Kidney (tissue), 14 donors: ENCODE measurements around the gene STEAP4. TPM values are rescaled to one million over a fixed set of nuclear protein-coding genes. Genes with fewer than 3 reads are reported as not detected.

Experiments used
- DNase-seq, 5 donors: peaks; one replicate each; pipeline ENCODE4 v3.0.0-alpha.2; 2013 to 2020
- FAIRE-seq: peaks from 2 replicates; lab custom pipeline; 2012; peaks lifted over from hg19 to GRCh38; lab: Jason Lieb, UNC
- H3K27ac ChIP-seq, 2 donors: one replicate each; pipeline ENCODE4 v1.7.0; 2013; ENCODE audit warnings: low read depth in 2 of 2, low read length in 2 of 2, inconsistent platforms in 1 of 2
- H3K27me3 ChIP-seq: one replicate; pipeline ENCODE4 v1.7.1; 2013; ENCODE audit warnings: low read length, inconsistent platforms; ENCODE audit not compliant: control insufficient read depth, insufficient read depth
- H3K36me3 ChIP-seq, 3 donors: one replicate each; pipeline versions ENCODE4 v1.7.0 to v1.7.1; 2013; ENCODE audit warnings: low read length in 3 of 3, control low read depth in 1 of 3, inconsistent platforms in 1 of 3; ENCODE audit not compliant: insufficient read depth in 3 of 3, control insufficient read depth in 2 of 3
- H3K4me1 ChIP-seq, 3 donors: one replicate each; pipeline versions ENCODE4 v1.7.0 to v1.7.1; 2013; ENCODE audit warnings: low read length in 3 of 3, inconsistent platforms in 1 of 3, low read depth in 1 of 3; ENCODE audit not compliant: control insufficient read depth in 2 of 3, insufficient read depth in 2 of 3
- H3K4me3 ChIP-seq, 3 donors: one replicate each; pipeline versions ENCODE4 v1.7.0 to v1.8.1; 2013; ENCODE audit warnings: low read length in 3 of 3, control low read depth in 1 of 3, inconsistent platforms in 1 of 3
- H3K9ac ChIP-seq, 3 donors: one replicate each; pipeline versions ENCODE4 v1.7.0 to v1.7.1; 2013; ENCODE audit warnings: low read length in 3 of 3, control low read depth in 1 of 3, inconsistent platforms in 1 of 3
- H3K9me3 ChIP-seq, 3 donors: one replicate each; pipeline versions ENCODE4 v1.7.0 to v1.7.1; 2013; ENCODE audit warnings: low read length in 3 of 3, control low read depth in 1 of 3, inconsistent platforms in 1 of 3; ENCODE audit not compliant: control insufficient read depth in 2 of 3, insufficient read depth in 1 of 3
- intact Hi-C: fragments of 100-400 bp; cut with DNase I; formaldehyde crosslinking; loops from one replicate; pipeline ENCODE4 v1.11.1; 2022
- polyA plus RNA-seq: library from polyadenylated mRNA; stranded (reverse); fragments of 350-450 nt; fragmentation: Illumina TruSeq; extraction: RNeasy Lipid Tissue Mini Kit (QIAGEN cat#74804); gene quantifications from one replicate; pipeline ENCODE4 v1.2.3, GENCODE V29; 2014; ENCODE audit warnings: low read depth, low replicate concordance; ENCODE audit not compliant: insufficient read depth
- total RNA-seq: library from RNA; stranded (reverse); fragmentation: NEBNext Ultra II Directional; extraction: Animal tissue kit (Norgen Biotek cat#: 25700); gene quantifications from one replicate; pipeline ENCODE4 v1.2.1, GENCODE V29; 2021
- TF ChIP-seq, protein P1 (sequence below): IDR thresholded peaks from 3 replicates; pipeline ENCODE4 v1.5.1; 2012; ENCODE audit warnings: mild to moderate bottlenecking, moderate library complexity, borderline replicate concordance; ENCODE audit not compliant: insufficient read depth; ENCODE audit errors: extremely low read depth
- donor health status: control.
- donor health status: control.
- donor health status: control.
- donor health status: control.
- donor health status: control.
- donor health status: DM: yes; HTN: yes; CAD: no.
- donor health status: Normal renal cell carcinoma (clear cell type).

Gene STEAP4
- total and polyA plus RNA-seq, 2 donors from 2014 or later: 3.4 to 80.2 TPM

DNA sequence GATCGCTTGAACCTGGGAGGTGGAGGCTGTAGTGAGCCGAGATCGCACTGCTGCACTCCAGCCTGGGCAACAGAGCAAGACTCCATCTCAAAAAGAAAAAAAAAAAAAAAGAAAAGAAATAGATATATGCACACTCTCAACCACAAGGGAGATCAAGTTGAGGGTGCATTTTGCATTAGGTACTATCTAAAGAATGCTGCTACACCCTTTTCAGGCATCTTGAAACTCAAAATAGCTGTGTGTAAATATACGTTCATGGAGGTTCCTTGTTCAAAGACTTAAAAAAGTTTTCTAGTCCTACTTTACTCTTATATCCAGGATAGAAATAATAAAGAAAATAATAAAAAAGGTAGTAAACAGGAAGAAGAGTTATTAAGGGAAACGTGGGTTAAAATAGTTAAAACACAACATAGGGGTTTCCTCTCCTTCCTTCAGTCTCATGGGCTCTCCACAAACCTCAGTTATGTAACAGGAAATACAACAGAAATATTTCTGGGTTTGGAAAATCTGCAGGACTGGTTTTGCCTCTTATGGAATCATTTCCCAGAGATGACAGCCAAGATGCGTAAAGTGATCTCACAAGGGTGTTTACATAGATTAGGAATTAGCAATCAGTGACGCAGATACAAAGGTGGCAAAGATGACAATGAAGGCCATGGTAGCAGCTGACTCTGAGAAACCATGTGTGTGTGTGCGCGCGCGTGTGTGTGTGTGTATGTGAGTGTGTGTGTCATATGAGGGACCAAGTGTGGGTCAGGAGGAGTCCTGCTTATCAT is 15.1 kb downstream of the STEAP4 start:
- FAIRE-seq (no peak), DNase-seq (no peak)
- TF ChIP-seq, protein P1, sequence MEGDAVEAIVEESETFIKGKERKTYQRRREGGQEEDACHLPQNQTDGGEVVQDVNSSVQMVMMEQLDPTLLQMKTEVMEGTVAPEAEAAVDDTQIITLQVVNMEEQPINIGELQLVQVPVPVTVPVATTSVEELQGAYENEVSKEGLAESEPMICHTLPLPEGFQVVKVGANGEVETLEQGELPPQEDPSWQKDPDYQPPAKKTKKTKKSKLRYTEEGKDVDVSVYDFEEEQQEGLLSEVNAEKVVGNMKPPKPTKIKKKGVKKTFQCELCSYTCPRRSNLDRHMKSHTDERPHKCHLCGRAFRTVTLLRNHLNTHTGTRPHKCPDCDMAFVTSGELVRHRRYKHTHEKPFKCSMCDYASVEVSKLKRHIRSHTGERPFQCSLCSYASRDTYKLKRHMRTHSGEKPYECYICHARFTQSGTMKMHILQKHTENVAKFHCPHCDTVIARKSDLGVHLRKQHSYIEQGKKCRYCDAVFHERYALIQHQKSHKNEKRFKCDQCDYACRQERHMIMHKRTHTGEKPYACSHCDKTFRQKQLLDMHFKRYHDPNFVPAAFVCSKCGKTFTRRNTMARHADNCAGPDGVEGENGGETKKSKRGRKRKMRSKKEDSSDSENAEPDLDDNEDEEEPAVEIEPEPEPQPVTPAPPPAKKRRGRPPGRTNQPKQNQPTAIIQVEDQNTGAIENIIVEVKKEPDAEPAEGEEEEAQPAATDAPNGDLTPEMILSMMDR: no peak
- no peak overlapping the region for H3K4me3 ChIP-seq
- no peaks in the 10 kb centered on the region for H3K36me3 ChIP-seq
- H3K9ac ChIP-seq: no peak overlapping the region
- no peaks in the 10 kb centered on the region for H3K4me1 ChIP-seq
- intact Hi-C loops: no loop called here
- H3K27ac ChIP-seq: no peak overlapping the region
- H3K9me3 ChIP-seq: no peaks in the 10 kb centered on the region
- H3K27me3 ChIP-seq: no peaks in the 10 kb centered on the region

DNA sequence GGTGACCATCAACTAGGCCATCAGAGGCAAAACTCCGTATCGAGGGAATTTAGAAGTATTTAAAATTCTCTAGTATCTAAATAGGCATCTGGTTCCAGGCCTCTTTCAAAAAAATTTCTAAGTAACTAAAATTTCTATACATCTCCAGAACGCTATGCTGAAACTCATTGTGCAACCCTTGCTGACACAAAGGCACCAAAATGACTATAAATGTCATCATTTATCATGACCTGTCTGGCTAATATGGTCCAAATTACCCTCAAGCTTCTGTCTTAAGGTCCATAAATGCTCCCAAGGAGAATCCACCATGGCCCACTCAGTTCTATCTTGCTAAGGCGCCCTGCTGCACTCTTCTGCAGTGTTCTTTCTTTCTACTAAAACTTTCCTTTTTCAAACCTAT is 16.2 kb downstream of the STEAP4 start:
- no peak overlapping the region for H3K27ac ChIP-seq
- no peak overlapping the region for H3K9ac ChIP-seq
- H3K9me3 ChIP-seq: no peaks in the 10 kb centered on the region
- H3K4me1 ChIP-seq: no peaks in the 10 kb centered on the region
- no peak for FAIRE-seq
- intact Hi-C loops: no loop called here
- no peak for DNase-seq
- no peaks in the 10 kb centered on the region for H3K27me3 ChIP-seq
- H3K36me3 ChIP-seq: no peaks in the 10 kb centered on the region
- H3K4me3 ChIP-seq: no peak overlapping the region
- TF ChIP-seq, protein P1: no peak

DNA sequence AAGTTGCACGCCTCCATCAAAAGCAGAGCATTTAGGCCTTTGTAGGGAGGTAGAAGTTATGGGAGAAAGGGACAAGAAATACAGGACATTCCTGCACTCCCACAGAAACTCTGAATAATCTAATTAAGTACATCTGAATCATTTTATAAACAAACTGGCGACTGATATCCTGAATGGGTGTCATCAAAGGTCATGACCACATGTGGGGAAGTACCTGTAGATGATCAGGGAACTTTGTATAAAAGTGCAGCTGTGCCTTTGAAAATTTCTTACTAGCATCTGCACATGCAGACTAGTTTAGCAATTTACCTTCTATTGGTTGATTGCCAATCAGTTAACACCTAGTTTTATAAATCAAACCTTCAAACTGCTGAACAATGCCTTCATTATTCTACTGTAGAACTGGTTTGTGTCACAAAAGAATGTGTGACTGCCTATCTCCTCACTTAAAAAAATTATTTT is 17.1 kb downstream of the STEAP4 start:
- FAIRE-seq (no peak), DNase-seq (no peak)
- TF ChIP-seq, protein P1: no peak
- Histone ChIP-seq H3K9ac (no peak overlapping the region), H3K4me1 (no peaks in the 10 kb centered on the region), H3K27ac (no peak overlapping the region), H3K4me3 (no peak overlapping the region), H3K36me3 (no peaks in the 10 kb centered on the region), H3K27me3 (no peaks in the 10 kb centered on the region), H3K9me3 (no peaks in the 10 kb centered on the region)
- intact Hi-C loops: no loop called here
